ENCODE data around the gene BRAF.
"Not testable (repeated sequence)": the region's sequence is repeated elsewhere in the genome, so short reads cannot be mapped to it uniquely, and the experiment has no call there.

Gene BRAF

GRCh38 chr7:140924821-140925421 lies at the start of gene BRAF:
Gene BRAF, minus strand, starts transcription at chr7:140924929. Its CDS starts 226 bp downstream, at chr7:140924703.
- DNase-seq, result peak; percentile 93 to 96

GRCh38 chr7:140972876-140973829 lies 48.4 kb upstream of the BRAF start:
- DNase-seq, result no peak

GRCh38 chr7:140972344-140972743 lies 47.6 kb upstream of the BRAF start:
- no peak for DNase-seq

- no peak for DNase-seq
Measured at GRCh38 chr7:140967438-140967837, 42.7 kb upstream of the BRAF start.

- DNase-seq, result no peak
Measured at GRCh38 chr7:140966561-140967233, 42.0 kb upstream of the BRAF start.

- DNase-seq, result no peak
Measured at GRCh38 chr7:140961117-140961516, 36.4 kb upstream of the BRAF start.

- DNase-seq, result not testable (repeated sequence)
Measured at GRCh38 chr7:140956997-140957396, 32.3 kb upstream of the BRAF start.

- no peak for DNase-seq
Measured at GRCh38 chr7:140945940-140946339, 21.2 kb upstream of the BRAF start.

- DNase-seq, result not testable (repeated sequence)
Measured at GRCh38 chr7:140942242-140942641, 17.5 kb upstream of the BRAF start.

- DNase-seq, result no peak
Measured at GRCh38 chr7:140940898-140941297, 16.2 kb upstream of the BRAF start.

GRCh38 chr7:140937702-140938264 lies 13.1 kb upstream of the BRAF start:
- DNase-seq, result no peak

GRCh38 chr7:140928491-140929309 lies 4.0 kb upstream of the BRAF start:
- no peak for DNase-seq

GRCh38 chr7:140927945-140928344 lies 3.2 kb upstream of the BRAF start:
- not testable (repeated sequence) for DNase-seq

GRCh38 chr7:140927351-140927750 lies 2.6 kb upstream of the BRAF start:
- DNase-seq, result no peak

GRCh38 chr7:140926021-140926817 lies 1.5 kb upstream of the BRAF start:
- DNase-seq, result no peak

- peak; percentile 90 to 91 for DNase-seq
Measured at GRCh38 chr7:140924019-140924820, 509 bp downstream of the BRAF start.

- no peak for DNase-seq
Measured at GRCh38 chr7:140923358-140924006, 1.2 kb downstream of the BRAF start.

GRCh38 chr7:140922741-140923345 lies 1.9 kb downstream of the BRAF start:
- no peak for DNase-seq

- DNase-seq, result no peak
Measured at GRCh38 chr7:140920745-140921144, 4.0 kb downstream of the BRAF start.

GRCh38 chr7:140918236-140918635 lies 6.5 kb downstream of the BRAF start:
- DNase-seq, result no peak
